ENCODE results near the gene EXD2.

Gene EXD2

DNA sequence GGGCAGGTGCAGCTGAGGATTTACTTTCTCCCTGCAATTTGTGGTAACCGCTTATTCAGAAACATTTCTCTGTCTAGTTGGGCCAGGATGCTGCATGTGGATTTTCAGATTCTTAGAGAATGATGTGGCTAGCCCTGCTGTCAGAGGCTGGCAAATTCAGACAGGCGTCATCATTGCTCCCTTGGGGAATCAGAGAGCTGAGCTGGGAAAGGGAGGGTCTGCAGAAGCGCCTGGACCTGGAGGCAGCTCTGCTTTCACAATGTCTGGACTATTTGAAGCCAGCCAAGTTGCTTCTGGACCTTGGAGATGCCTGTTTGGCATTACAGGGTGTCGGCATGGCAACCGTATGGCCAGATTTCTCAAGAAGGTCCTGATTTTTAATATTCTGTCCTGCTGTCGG, 72.1 kb downstream of the EXD2 start:
- no peak overlapping the region for H3K27ac ChIP-seq (ENCODE audit: low read length)
- H3K4me1 ChIP-seq (ENCODE audit: control insufficient read depth, insufficient read depth, low read length) = 0 out of 2 replicates have a peak, but pooled peaks cover 4% of the 10 kb centered on the region
- H3K27me3 ChIP-seq (ENCODE audit: control insufficient read depth, insufficient read depth, low read length) = peaks cover 12% of the 10 kb centered on the region
- no peak overlapping the region for H3K4me3 ChIP-seq (ENCODE audit: low read length)
- H3K36me3 ChIP-seq (ENCODE audit: control insufficient read depth, insufficient read depth, low read length) = no peaks in the 10 kb centered on the region
- no CpG with 5 or more reads among the region's 6 CpGs for WGBS (ENCODE audit: insufficient coverage, insufficient read length)
- no peaks in the 10 kb centered on the region for H3K9me3 ChIP-seq (ENCODE audit: control insufficient read depth, insufficient read depth, low read length)
- DNase-seq (ENCODE audit: low read depth, low spot score) = no peak

DNA sequence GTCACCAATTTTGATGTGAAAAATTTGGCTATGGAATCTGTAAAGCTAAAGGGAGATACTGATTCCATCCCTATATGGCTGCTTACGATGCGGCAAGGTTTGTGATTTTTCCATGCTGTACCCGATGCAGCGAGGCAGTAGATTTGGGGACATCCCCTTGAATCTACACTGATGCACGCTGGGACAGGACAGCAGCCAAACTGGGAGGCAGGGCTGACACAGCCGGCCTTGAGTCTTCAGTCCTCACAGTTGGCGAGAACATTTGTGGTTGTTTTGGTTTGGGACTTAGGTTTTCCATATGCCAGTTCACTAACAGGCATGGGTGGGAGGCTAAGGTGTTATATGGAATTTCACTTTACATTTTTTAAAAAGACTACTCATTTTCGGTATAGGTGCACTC, 72.5 kb downstream of the EXD2 start:
- Histone ChIP-seq H3K4me3 (ENCODE audit: low read length) (no peak overlapping the region), H3K4me1 (ENCODE audit: control insufficient read depth, insufficient read depth, low read length) (0 out of 2 replicates have a peak, but pooled peaks cover 4% of the 10 kb centered on the region), H3K36me3 (ENCODE audit: control insufficient read depth, insufficient read depth, low read length) (no peaks in the 10 kb centered on the region), H3K27me3 (ENCODE audit: control insufficient read depth, insufficient read depth, low read length) (peaks cover 8% of the 10 kb centered on the region; the same call in 1 of the 2 replicates), H3K27ac (ENCODE audit: low read length) (no peak overlapping the region), H3K9me3 (ENCODE audit: control insufficient read depth, insufficient read depth, low read length) (no peaks in the 10 kb centered on the region)
- WGBS (ENCODE audit: insufficient coverage, insufficient read length) = no CpG with 5 or more reads among the region's 8 CpGs
- DNase-seq (ENCODE audit: low read depth, low spot score) = no peak

- WGBS (ENCODE audit: insufficient coverage, insufficient read length) = no CpG with 5 or more reads among the region's 8 CpGs
- Histone ChIP-seq H3K36me3 (ENCODE audit: control insufficient read depth, insufficient read depth, low read length) (no peaks in the 10 kb centered on the region; the same call in 1 of the 2 replicates), H3K9me3 (ENCODE audit: control insufficient read depth, insufficient read depth, low read length) (no peaks in the 10 kb centered on the region), H3K27ac (ENCODE audit: low read length) (no peak overlapping the region), H3K27me3 (ENCODE audit: control insufficient read depth, insufficient read depth, low read length) (no peaks in the 10 kb centered on the region; the same call in 1 of the 2 replicates), H3K4me1 (ENCODE audit: control insufficient read depth, insufficient read depth, low read length) (peaks cover 6% of the 10 kb centered on the region; the same call in 1 of the 2 replicates), H3K4me3 (ENCODE audit: low read length) (no peak overlapping the region)
- DNase-seq (ENCODE audit: low read depth, low spot score) = no peak
Observed at GRCh38 chr14:69266572-69267345, 75.5 kb downstream of the EXD2 start.

DNA sequence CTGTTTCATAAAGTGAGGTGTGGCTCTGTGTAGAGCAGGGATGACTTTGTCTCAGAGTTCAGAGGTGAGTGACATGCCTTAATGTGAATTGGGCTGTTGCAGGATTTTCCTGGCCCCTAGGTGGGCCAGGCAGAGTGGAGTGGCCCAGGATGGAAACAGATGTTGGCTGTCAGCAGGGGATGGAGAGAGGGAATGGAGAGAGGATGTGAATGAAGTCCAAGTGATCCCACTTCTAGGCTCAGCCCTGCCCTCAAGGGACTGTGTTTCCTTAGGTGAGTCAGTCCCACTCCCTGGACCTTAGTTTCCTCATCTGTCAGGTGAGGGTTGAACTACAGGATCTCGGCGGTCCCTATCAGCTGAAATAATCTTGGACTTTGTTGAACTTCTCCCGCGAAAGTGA, 76.2 kb downstream of the EXD2 start:
- Histone ChIP-seq H3K36me3 (ENCODE audit: control insufficient read depth, insufficient read depth, low read length) (no peaks in the 10 kb centered on the region; the same call in 1 of the 2 replicates), H3K4me3 (ENCODE audit: low read length) (no peak overlapping the region), H3K4me1 (ENCODE audit: control insufficient read depth, insufficient read depth, low read length) (peaks cover 3% of the 10 kb centered on the region; the same call in 1 of the 2 replicates), H3K27me3 (ENCODE audit: control insufficient read depth, insufficient read depth, low read length) (no peaks in the 10 kb centered on the region), H3K27ac (ENCODE audit: low read length) (no peak overlapping the region), H3K9me3 (ENCODE audit: control insufficient read depth, insufficient read depth, low read length) (no peaks in the 10 kb centered on the region)
- DNase-seq (ENCODE audit: low read depth, low spot score) = no peak
- no CpG with 5 or more reads among the region's 4 CpGs for WGBS (ENCODE audit: insufficient coverage, insufficient read length)

DNA sequence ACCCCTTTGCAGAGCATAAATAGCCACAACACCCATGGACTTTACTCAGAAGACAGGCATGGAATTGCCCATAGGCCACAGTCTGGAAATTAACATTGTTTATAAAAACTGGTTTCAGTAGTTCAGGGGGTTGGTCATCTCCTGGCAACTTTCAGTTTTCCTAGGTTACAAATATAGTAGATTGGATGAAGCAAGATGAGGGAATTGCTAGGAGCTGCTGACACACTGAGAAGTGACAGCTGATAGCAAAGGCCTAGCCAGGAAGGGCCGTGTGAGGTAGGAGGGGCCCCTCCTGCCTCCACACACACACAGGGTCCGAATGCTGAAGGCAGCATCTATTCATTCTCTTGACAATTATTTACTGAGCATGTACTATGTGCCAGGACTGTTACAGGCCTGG, 76.9 kb downstream of the EXD2 start:
- no peak overlapping the region for H3K4me3 ChIP-seq (ENCODE audit: low read length)
- no peaks in the 10 kb centered on the region for H3K9me3 ChIP-seq (ENCODE audit: control insufficient read depth, insufficient read depth, low read length)
- no peaks in the 10 kb centered on the region; the same call in 1 of the 2 replicates for H3K36me3 ChIP-seq (ENCODE audit: control insufficient read depth, insufficient read depth, low read length)
- H3K27ac ChIP-seq (ENCODE audit: low read length) = no peak overlapping the region
- H3K4me1 ChIP-seq (ENCODE audit: control insufficient read depth, insufficient read depth, low read length) = peaks cover 3% of the 10 kb centered on the region; the same call in 1 of the 2 replicates
- no peaks in the 10 kb centered on the region for H3K27me3 ChIP-seq (ENCODE audit: control insufficient read depth, insufficient read depth, low read length)
- WGBS (ENCODE audit: insufficient coverage, insufficient read length) = no CpG with 5 or more reads among the region's 2 CpGs
- no peak for DNase-seq (ENCODE audit: low read depth, low spot score)

- H3K9me3 ChIP-seq (ENCODE audit: control insufficient read depth, insufficient read depth, low read length) = no peaks in the 10 kb centered on the region
- H3K4me3 ChIP-seq (ENCODE audit: low read length) = no peak overlapping the region
- H3K4me1 ChIP-seq (ENCODE audit: control insufficient read depth, insufficient read depth, low read length) = peaks cover 3% of the 10 kb centered on the region; the same call in 1 of the 2 replicates
- no peaks in the 10 kb centered on the region for H3K27me3 ChIP-seq (ENCODE audit: control insufficient read depth, insufficient read depth, low read length)
- DNase-seq (ENCODE audit: low read depth, low spot score) = no peak
- no peaks in the 10 kb centered on the region; the same call in 1 of the 2 replicates for H3K36me3 ChIP-seq (ENCODE audit: control insufficient read depth, insufficient read depth, low read length)
- no CpG with 5 or more reads among the region's 4 CpGs for WGBS (ENCODE audit: insufficient coverage, insufficient read length)
- no peak overlapping the region for H3K27ac ChIP-seq (ENCODE audit: low read length)
Observed at GRCh38 chr14:69268763-69269162, 77.5 kb downstream of the EXD2 start.

DNA sequence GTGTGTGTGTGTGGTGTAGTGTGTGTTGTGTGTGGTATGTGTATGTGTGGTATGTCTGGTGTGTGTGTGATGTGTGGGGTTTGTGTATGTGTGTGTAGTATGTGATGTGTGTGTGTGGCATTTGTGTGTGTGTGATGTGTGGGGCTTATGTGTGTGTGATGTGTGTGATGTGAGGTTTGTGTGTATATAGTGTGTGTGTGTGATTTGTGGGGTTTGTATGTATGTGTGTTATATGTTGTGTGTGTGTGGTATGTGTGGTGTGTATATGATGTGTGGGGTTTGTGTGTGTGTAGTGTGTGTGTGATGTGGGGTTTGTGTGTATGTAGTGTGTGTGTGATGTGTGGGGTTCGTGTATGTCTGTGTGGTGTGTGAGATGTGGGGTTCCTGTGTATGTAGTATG, 78.1 kb downstream of the EXD2 start:
- H3K9me3 ChIP-seq (ENCODE audit: control insufficient read depth, insufficient read depth, low read length) = no peaks in the 10 kb centered on the region
- H3K27ac ChIP-seq (ENCODE audit: low read length) = no peak overlapping the region
- H3K36me3 ChIP-seq (ENCODE audit: control insufficient read depth, insufficient read depth, low read length) = no peaks in the 10 kb centered on the region; the same call in 1 of the 2 replicates
- no peak overlapping the region for H3K4me3 ChIP-seq (ENCODE audit: low read length)
- H3K4me1 ChIP-seq (ENCODE audit: control insufficient read depth, insufficient read depth, low read length) = peaks cover 3% of the 10 kb centered on the region; the same call in 1 of the 2 replicates
- DNase-seq (ENCODE audit: low read depth, low spot score) = no peak
- WGBS (ENCODE audit: insufficient coverage, insufficient read length) = 100% methylated on average over 1 of the region's 1 CpG
- no peaks in the 10 kb centered on the region for H3K27me3 ChIP-seq (ENCODE audit: control insufficient read depth, insufficient read depth, low read length)

DNA sequence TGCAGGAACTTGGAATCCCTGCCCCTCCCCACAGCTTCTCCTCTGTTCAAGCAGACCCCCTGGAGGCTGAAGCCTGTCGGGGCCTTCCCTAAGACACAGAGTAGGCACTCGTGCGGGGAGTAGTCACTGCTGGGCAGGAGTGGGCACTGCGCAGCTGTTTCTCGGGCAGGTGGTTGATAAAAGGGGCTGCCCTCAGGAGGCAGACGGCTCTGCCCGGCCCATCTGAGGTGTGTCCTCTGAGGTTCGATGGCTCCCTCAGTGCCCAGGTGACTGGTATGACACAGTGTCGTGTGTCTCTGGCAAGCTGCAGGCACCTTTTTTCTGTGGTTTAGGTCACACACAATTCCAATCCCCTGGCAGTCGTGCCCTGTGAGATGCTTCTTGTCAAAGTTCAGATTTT, 78.8 kb downstream of the EXD2 start:
- no peaks in the 10 kb centered on the region; the same call in 1 of the 2 replicates for H3K36me3 ChIP-seq (ENCODE audit: control insufficient read depth, insufficient read depth, low read length)
- H3K9me3 ChIP-seq (ENCODE audit: control insufficient read depth, insufficient read depth, low read length) = no peaks in the 10 kb centered on the region
- WGBS (ENCODE audit: insufficient coverage, insufficient read length) = no CpG with 5 or more reads among the region's 10 CpGs
- no peak overlapping the region for H3K4me3 ChIP-seq (ENCODE audit: low read length)
- DNase-seq (ENCODE audit: low read depth, low spot score) = no peak
- H3K27ac ChIP-seq (ENCODE audit: low read length) = no peak overlapping the region
- H3K27me3 ChIP-seq (ENCODE audit: control insufficient read depth, insufficient read depth, low read length) = no peaks in the 10 kb centered on the region
- peaks cover 3% of the 10 kb centered on the region; the same call in 1 of the 2 replicates for H3K4me1 ChIP-seq (ENCODE audit: control insufficient read depth, insufficient read depth, low read length)

- Histone ChIP-seq H3K4me3 (ENCODE audit: low read length) (no peak overlapping the region; the same call in 1 of the 2 replicates), H3K27ac (ENCODE audit: low read length) (no peak overlapping the region), H3K9me3 (ENCODE audit: control insufficient read depth, insufficient read depth, low read length) (no peaks in the 10 kb centered on the region), H3K4me1 (ENCODE audit: control insufficient read depth, insufficient read depth, low read length) (peaks cover 3% of the 10 kb centered on the region; the same call in 1 of the 2 replicates), H3K27me3 (ENCODE audit: control insufficient read depth, insufficient read depth, low read length) (no peaks in the 10 kb centered on the region), H3K36me3 (ENCODE audit: control insufficient read depth, insufficient read depth, low read length) (no peaks in the 10 kb centered on the region; the same call in 1 of the 2 replicates)
- no peak for DNase-seq (ENCODE audit: low read depth, low spot score)
- WGBS (ENCODE audit: insufficient coverage, insufficient read length) = no CpG with 5 or more reads among the region's 21 CpGs
Observed at GRCh38 chr14:69270795-69271708, 79.8 kb downstream of the EXD2 start.

GRCh38 chr14:69274321-69274720, 83.0 kb downstream of the EXD2 start:
- no CpG with 5 or more reads among the region's 2 CpGs for WGBS (ENCODE audit: insufficient coverage, insufficient read length)
- Histone ChIP-seq H3K9me3 (ENCODE audit: control insufficient read depth, insufficient read depth, low read length) (no peaks in the 10 kb centered on the region), H3K27ac (ENCODE audit: low read length) (no peak overlapping the region), H3K4me1 (ENCODE audit: control insufficient read depth, insufficient read depth, low read length) (peaks cover 3% of the 10 kb centered on the region; the same call in 1 of the 2 replicates), H3K27me3 (ENCODE audit: control insufficient read depth, insufficient read depth, low read length) (no peaks in the 10 kb centered on the region), H3K36me3 (ENCODE audit: control insufficient read depth, insufficient read depth, low read length) (no peaks in the 10 kb centered on the region; the same call in 1 of the 2 replicates), H3K4me3 (ENCODE audit: low read length) (no peak overlapping the region)
- no peak for DNase-seq (ENCODE audit: low read depth, low spot score)
